ENCODE measurements around the gene SNUPN.
A peak's percentile ranks its signal among the peaks of the same experiment; 100 is the strongest.

SNUPN gene

GRCh38 chr15:75598361-75598760 lies 27.2 kb downstream of the SNUPN start:
- TF ChIP-seq EZH2 (optimal IDR thresholded peaks at IDR 0.05; ENCODE audit: low read depth, low read length) (no peak), EZH2phosphoT487 (IDR thresholded peaks at IDR 0.05; ENCODE audit: low read length) (no peak)
- TF ChIP-seq, protein P1, sequence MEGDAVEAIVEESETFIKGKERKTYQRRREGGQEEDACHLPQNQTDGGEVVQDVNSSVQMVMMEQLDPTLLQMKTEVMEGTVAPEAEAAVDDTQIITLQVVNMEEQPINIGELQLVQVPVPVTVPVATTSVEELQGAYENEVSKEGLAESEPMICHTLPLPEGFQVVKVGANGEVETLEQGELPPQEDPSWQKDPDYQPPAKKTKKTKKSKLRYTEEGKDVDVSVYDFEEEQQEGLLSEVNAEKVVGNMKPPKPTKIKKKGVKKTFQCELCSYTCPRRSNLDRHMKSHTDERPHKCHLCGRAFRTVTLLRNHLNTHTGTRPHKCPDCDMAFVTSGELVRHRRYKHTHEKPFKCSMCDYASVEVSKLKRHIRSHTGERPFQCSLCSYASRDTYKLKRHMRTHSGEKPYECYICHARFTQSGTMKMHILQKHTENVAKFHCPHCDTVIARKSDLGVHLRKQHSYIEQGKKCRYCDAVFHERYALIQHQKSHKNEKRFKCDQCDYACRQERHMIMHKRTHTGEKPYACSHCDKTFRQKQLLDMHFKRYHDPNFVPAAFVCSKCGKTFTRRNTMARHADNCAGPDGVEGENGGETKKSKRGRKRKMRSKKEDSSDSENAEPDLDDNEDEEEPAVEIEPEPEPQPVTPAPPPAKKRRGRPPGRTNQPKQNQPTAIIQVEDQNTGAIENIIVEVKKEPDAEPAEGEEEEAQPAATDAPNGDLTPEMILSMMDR (IDR thresholded peaks at IDR 0.05; ENCODE audit: low read length) = no peak
- H3K9me3 ChIP-seq (replicated peaks; ENCODE audit: insufficient read depth, low read length) = no peaks in the 10 kb centered on the region
- H3K79me2 ChIP-seq (ENCODE audit: low read length) = no peaks in the 10 kb centered on the region
- no peak overlapping the region for H3K4me3 ChIP-seq (ENCODE audit: low read length)
- no peaks in the 10 kb centered on the region for H4K20me1 ChIP-seq (ENCODE audit: insufficient read depth, low read length)
- H3K36me3 ChIP-seq (replicated peaks; ENCODE audit: insufficient read depth, low read length) = no peaks in the 10 kb centered on the region
- no peak overlapping the region for H3K27ac ChIP-seq (ENCODE audit: low read length)
- no peak for DNase-seq
- no peak overlapping the region for H3K9ac ChIP-seq (ENCODE audit: low read length)
- H3K27me3 ChIP-seq (replicated peaks; ENCODE audit: insufficient read depth, low read length) = no peaks in the 10 kb centered on the region
- no peak overlapping the region for H3K4me2 ChIP-seq (ENCODE audit: low read depth, low read length)
- H3F3A ChIP-seq (ENCODE audit: insufficient read depth, low read length) = no peaks in the 10 kb centered on the region; the same call in 1 of the 2 replicates
- no peaks in the 10 kb centered on the region for H3K9me2 ChIP-seq (replicated peaks; ENCODE audit: insufficient read depth, low read length)
- H2AFZ ChIP-seq (ENCODE audit: low read length) = no peak overlapping the region
- no peaks in the 10 kb centered on the region for H3K4me1 ChIP-seq (ENCODE audit: low read length)

GRCh38 chr15:75597667-75598341 lies 27.7 kb downstream of the SNUPN start:
- Histone ChIP-seq H3K4me2 (ENCODE audit: low read depth, low read length) (no peak overlapping the region), H3K4me1 (ENCODE audit: low read length) (no peaks in the 10 kb centered on the region), H3K9ac (ENCODE audit: low read length) (no peak overlapping the region), H3K4me3 (ENCODE audit: low read length) (no peak overlapping the region), H3K27me3 (replicated peaks; ENCODE audit: insufficient read depth, low read length) (no peaks in the 10 kb centered on the region), H3F3A (ENCODE audit: insufficient read depth, low read length) (no peaks in the 10 kb centered on the region; the same call in 1 of the 2 replicates), H3K9me2 (replicated peaks; ENCODE audit: insufficient read depth, low read length) (no peaks in the 10 kb centered on the region), H3K9me3 (replicated peaks; ENCODE audit: insufficient read depth, low read length) (no peaks in the 10 kb centered on the region), H2AFZ (ENCODE audit: low read length) (no peak overlapping the region), H3K79me2 (ENCODE audit: low read length) (no peaks in the 10 kb centered on the region), H3K27ac (ENCODE audit: low read length) (no peak overlapping the region), H4K20me1 (ENCODE audit: insufficient read depth, low read length) (no peaks in the 10 kb centered on the region), H3K36me3 (replicated peaks; ENCODE audit: insufficient read depth, low read length) (no peaks in the 10 kb centered on the region)
- TF ChIP-seq, protein P1 (IDR thresholded peaks at IDR 0.05; ENCODE audit: low read length) = peak; percentile 37
- no peak for TF ChIP-seq EZH2 (optimal IDR thresholded peaks at IDR 0.05; ENCODE audit: low read depth, low read length)
- DNase-seq = no peak

DNA sequence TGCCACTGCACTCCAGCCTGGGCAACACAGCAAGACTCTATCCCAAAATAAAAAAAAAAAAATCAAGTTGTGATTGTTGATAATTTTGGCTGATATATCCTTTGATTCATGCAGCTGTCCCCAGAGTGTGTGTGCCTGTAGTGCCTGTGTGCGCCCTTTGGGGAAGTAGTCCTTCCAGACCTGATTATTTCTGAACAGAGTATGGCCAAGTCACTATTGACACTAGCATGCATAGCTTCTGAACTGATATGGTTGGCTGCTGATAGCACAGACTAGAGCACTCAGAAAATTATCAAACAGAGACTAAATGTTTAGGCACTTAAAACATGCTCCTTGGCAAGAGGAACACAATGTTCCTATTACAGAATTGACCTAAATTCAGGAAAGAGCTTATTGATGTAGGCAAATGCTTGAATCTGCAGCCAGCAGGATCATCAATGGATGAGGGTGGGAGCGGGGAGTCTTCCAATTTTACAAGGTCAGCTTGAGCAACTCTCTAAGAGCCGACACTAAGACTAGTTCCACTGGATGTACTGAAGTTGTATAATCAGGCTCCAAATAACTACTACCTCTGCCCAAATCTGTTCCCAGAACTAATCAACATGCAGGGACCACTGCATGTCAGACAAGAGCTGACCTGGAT lies 28.7 kb downstream of the SNUPN start:
- TF ChIP-seq, protein P1 (IDR thresholded peaks at IDR 0.05; ENCODE audit: low read length) = no peak
- TF ChIP-seq EZH2phosphoT487 (IDR thresholded peaks at IDR 0.05; ENCODE audit: low read length) = no peak
- H3K27ac ChIP-seq (ENCODE audit: low read length) = no peak overlapping the region
- DNase-seq = no peak
- no peak overlapping the region for H3K4me2 ChIP-seq (ENCODE audit: low read depth, low read length)
- no peaks in the 10 kb centered on the region for H3K79me2 ChIP-seq (ENCODE audit: low read length)
- H3F3A ChIP-seq (ENCODE audit: insufficient read depth, low read length) = no peaks in the 10 kb centered on the region; the same call in 1 of the 2 replicates
- no peaks in the 10 kb centered on the region for H4K20me1 ChIP-seq (ENCODE audit: insufficient read depth, low read length)
- no peaks in the 10 kb centered on the region for H3K4me1 ChIP-seq (ENCODE audit: low read length)
- H3K36me3 ChIP-seq (replicated peaks; ENCODE audit: insufficient read depth, low read length) = no peaks in the 10 kb centered on the region
- no peaks in the 10 kb centered on the region for H3K9me3 ChIP-seq (replicated peaks; ENCODE audit: insufficient read depth, low read length)
- no peak overlapping the region for H3K9ac ChIP-seq (ENCODE audit: low read length)
- H3K9me2 ChIP-seq (replicated peaks; ENCODE audit: insufficient read depth, low read length) = no peaks in the 10 kb centered on the region
- no peak overlapping the region for H2AFZ ChIP-seq (ENCODE audit: low read length)
- H3K27me3 ChIP-seq (replicated peaks; ENCODE audit: insufficient read depth, low read length) = no peaks in the 10 kb centered on the region
- H3K4me3 ChIP-seq (ENCODE audit: low read length) = no peak overlapping the region
